ENCODE data around the gene TPCN1. TPM values are rescaled to one million over a fixed set of nuclear protein-coding genes. Genes with fewer than 3 reads are reported as not detected.
"Not testable (repeated sequence)": the region's sequence is repeated elsewhere in the genome, so short reads cannot be mapped to it uniquely, and the experiment has no call there.

TPCN1 gene
- total RNA-seq, 1 donor from 2014 or later = 31.0 TPM

DNA sequence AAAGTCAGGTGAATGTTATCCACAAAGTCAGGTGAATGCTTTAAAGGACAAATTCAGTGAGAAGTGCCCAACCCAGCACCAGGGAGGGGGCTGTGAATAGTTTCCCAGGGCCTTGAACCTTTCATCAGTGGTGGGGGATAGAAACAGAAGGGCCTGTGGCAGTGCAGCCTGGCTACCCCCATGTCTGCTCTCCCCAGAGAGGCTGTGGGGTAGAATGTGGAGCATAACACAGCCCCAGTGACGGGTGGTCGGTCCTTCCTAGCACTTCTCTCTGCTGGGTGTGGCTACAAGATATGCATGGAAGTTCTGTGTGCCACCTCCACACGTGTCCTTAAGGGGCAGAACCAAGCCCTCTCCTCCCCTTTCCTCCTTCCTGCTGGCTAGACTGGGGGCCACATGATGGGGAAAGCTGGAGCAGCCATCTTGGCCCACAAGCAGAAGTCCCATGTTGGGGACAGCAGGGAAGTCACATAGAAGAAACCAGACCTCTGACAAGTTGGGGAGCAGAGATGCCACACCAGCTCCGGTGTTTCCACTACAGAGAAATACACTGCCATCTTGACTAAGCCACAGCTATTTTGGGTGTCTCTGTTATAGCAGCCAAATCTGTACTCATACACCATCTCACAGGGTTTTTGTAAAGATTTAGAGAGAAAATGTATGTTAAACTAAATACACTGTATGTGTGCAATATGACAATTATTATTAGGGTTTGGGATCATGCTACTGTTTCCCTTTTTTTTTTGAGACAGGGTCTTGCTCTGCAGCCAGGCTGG lies 18.8 kb upstream of the TPCN1 start:
- Mint-ChIP-seq H3K36me3 (ENCODE audit: low read depth) (peaks cover 2% of the 10 kb centered on the region), H3K27me3 (no peaks in the 10 kb centered on the region), H3K4me1 (peaks cover 21% of the 10 kb centered on the region), H3K27ac (no peak overlapping the region), H3K4me3 (no peak overlapping the region), H3K9me3 (peaks cover 5% of the 10 kb centered on the region)
- no peak for DNase-seq
- intact Hi-C loops (cut with micrococcal nuclease) = no loop called here

DNA sequence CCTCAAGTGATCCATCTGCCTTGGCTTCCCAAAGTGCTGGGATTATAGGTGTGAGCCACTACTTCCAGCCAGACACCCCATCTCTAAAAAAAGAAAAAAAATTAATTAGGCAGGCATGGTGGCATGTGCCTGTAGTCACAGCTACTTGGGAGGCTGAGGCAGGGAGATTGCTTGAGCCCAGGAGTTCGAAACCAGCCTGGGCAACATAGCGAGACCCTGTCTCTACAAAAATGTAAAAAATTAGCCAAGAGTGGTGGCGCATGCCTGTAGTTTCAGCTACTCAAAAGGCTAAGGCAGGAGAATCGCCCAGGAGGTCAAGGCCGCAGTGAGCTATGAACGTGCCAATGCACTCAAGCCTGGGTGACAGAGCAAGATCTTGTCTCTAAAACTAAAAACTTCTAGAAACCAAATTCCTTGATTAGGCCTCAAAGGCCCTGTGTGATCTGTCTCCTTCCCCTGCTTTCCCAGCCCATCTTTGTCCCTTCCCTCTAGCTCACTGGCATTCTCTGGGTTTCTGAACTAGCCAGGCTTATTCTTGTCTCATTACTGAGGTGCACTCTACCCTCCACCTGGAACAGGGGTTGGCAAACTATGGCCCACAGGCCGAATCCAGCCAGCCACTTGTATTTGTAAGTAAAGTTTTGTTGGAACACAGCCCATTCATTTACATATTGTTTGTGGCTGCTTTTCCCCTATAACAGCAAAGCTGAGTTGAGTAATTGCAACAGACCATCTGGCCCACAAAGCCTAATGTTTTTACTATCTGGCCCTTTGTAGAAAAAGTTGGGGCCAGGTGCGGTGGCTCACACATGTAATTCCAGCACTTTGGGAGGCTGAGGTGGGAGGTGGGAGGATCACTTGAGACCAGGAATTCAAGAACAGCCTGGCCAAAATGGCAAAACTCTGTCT lies 17.2 kb upstream of the TPCN1 start:
- H3K27me3 Mint-ChIP-seq = no peaks in the 10 kb centered on the region

DNA sequence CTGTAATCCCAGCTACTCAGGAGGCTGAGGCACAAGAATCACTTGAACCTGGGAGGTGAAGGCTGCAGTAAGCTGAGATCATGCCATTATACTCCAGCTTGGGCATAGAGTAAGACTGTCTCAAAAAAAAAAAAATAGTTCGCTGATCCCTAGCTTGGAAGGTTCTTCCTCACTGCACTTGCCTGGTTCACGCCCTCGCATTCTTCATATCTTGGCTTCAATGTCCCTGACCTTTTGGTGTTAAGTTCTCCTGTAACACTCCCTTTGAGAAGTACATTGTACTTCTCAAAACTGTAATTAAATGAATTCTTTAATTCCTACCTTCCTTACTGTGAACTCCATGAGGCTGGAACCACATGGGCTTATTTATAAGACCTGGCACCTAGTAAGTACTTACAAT lies 16.5 kb upstream of the TPCN1 start:
- intact Hi-C loops (cut with micrococcal nuclease) = no loop called here
- Mint-ChIP-seq H3K4me3 (no peak overlapping the region), H3K27ac (no peak overlapping the region), H3K36me3 (ENCODE audit: low read depth) (peaks cover 3% of the 10 kb centered on the region), H3K9me3 (peaks cover 5% of the 10 kb centered on the region), H3K27me3 (no peaks in the 10 kb centered on the region), H3K4me1 (peaks cover 37% of the 10 kb centered on the region)
- no peak for DNase-seq

More for the DNA sequence above, 17.2 kb upstream of the TPCN1 start:
- Mint-ChIP-seq H3K27ac (peak overlapping the region; percentile 35), H3K4me3 (no peak overlapping the region), H3K36me3 (ENCODE audit: low read depth) (peaks cover 3% of the 10 kb centered on the region), H3K9me3 (peaks cover 5% of the 10 kb centered on the region), H3K4me1 (peaks cover 31% of the 10 kb centered on the region)
- intact Hi-C loops (cut with micrococcal nuclease) = no loop called here
- no peak for DNase-seq

DNA sequence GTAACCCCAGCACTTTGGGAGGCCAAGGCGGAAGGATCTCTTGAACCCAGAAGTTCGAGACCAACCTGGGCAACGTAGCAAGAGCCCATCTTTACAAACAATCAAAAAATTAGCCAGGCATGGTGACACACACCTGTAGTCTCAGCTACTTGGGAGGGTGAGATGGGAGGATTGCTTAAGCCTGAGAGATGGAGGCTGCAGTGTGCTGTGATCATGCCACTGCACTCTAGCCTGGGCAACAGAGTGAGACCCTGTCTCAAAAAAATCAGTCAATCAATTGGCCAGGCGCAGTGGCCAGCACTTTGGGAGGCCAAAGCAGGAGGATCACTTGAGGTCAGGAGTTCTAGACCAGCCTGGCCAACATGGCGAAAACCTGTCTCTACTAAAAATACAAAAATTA lies 14.5 kb upstream of the TPCN1 start:
- H3K36me3 Mint-ChIP-seq (ENCODE audit: low read depth); H3K9me3 Mint-ChIP-seq; H3K4me3 Mint-ChIP-seq; DNase-seq; H3K27ac Mint-ChIP-seq; H3K27me3 Mint-ChIP-seq; intact Hi-C loops (cut with micrococcal nuclease): not testable (repeated sequence)
- H3K4me1 Mint-ChIP-seq = peaks cover 52% of the 10 kb centered on the region

DNA sequence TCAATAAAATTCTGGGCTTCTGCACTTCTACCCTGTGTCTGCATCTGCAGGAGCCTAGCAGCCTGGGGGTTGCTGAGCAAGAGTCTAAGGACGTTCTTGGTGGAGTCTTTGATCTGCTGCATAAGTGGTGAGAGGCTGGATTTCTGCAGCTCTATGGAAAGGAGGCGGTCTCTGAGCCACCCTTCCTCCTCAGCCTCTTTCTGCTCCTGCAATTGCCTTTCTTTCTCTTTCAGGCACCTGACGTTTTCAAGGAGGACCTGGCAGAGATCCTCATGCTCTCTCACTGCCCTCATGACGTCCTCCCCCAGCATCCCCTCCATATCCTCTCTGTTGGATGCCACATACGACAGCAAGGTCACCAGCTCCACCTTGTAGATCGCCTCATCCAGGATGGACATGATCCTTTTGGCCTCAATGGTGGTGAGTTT lies 13.6 kb upstream of the TPCN1 start:
- intact Hi-C loops (cut with micrococcal nuclease) = loop anchor here (1.0 to 2.0 kb wide), 4 partner anchors 10 to 55 kb away; partner anchors contain the start of gene TPCN1
- peak; percentile 81 for DNase-seq
- peak overlapping the region; percentile 97 for H3K27ac Mint-ChIP-seq
- peaks cover 3% of the 10 kb centered on the region for H3K36me3 Mint-ChIP-seq (ENCODE audit: low read depth)
- H3K4me3 Mint-ChIP-seq = peak overlapping the region; percentile 77
- peaks cover 5% of the 10 kb centered on the region for H3K9me3 Mint-ChIP-seq
- H3K27me3 Mint-ChIP-seq = no peaks in the 10 kb centered on the region
- peaks cover 52% of the 10 kb centered on the region for H3K4me1 Mint-ChIP-seq

DNA sequence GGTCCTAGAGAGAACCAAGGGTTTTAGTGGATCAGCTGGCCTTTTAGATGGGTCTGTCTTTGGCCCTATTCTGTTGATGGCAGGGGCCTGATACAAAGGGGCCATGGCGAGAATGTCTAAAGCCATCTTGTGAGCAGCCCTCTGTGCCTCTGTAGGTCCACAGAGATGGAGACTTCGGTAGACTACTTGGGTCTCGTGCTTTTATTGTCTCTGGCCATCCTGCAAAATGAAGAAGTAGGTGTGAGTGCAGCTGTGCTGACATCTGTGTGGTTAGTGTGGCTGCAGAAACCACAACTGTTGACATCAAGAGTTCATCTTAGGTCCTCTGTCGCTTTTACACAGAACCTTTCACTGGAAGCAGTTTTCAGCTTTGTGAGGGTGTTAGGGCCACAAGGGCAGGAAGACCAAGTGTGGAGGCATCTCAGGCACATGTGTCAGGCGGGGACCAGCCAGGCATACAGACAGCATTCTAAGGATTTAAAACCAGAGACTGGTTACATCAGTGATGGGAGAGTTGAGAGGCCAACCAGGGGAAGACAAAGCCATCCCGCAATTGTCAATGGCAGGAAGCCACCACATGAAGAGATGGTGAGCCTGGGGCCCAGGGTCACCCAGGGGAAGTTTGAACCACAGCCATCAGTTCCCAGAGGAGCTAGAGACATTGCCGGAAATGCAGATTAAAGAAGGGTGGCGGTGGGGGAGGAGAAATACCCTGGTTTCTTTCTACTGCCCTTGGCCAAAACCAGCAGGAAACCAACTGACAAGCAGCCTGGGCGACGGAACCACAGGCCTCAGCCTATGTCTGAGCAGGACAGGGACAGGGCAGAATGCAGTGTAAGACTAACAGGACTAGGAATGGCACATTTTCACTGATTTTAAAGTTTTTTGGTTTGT lies 13.0 kb upstream of the TPCN1 start:
- peaks cover 5% of the 10 kb centered on the region for H3K9me3 Mint-ChIP-seq
- peak overlapping the region; percentile 97 for H3K27ac Mint-ChIP-seq
- H3K27me3 Mint-ChIP-seq = no peaks in the 10 kb centered on the region
- H3K36me3 Mint-ChIP-seq (ENCODE audit: low read depth) = peaks cover 3% of the 10 kb centered on the region
- H3K4me1 Mint-ChIP-seq = peaks cover 54% of the 10 kb centered on the region
- intact Hi-C loops (cut with micrococcal nuclease) = loop anchor here (1.0 to 2.0 kb wide), 4 partner anchors 9 to 55 kb away; partner anchors contain the start of gene TPCN1
- H3K4me3 Mint-ChIP-seq = peak overlapping the region; percentile 77
- DNase-seq = peak; percentile 92

DNA sequence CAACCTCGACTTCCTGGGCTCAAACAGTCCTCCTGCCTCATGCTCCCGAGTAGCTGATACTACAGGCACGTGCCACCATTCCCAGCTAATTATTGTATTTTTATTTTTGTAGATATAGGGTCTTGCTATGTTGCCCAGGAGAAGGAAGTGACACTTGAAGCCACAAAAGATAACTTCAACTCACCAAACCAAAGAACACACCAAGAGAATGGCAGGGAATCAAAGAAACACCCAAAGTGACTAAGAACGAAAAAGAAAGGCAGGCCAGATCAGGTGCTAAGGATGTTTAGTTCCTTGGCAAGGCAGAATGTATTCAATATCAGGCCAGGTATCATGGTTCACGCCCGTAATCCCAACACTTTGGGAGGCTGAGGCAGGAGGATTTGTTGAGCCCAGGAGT lies 10.1 kb upstream of the TPCN1 start:
- H3K4me1 Mint-ChIP-seq = peaks cover 61% of the 10 kb centered on the region
- H3K36me3 Mint-ChIP-seq (ENCODE audit: low read depth) = peaks cover 3% of the 10 kb centered on the region
- H3K4me3 Mint-ChIP-seq = no peak overlapping the region
- peaks cover 5% of the 10 kb centered on the region for H3K9me3 Mint-ChIP-seq
- peak overlapping the region; percentile 25 for H3K27ac Mint-ChIP-seq
- intact Hi-C loops (cut with micrococcal nuclease) = no loop called here
- no peaks in the 10 kb centered on the region for H3K27me3 Mint-ChIP-seq
- DNase-seq = peak; percentile 65

DNA sequence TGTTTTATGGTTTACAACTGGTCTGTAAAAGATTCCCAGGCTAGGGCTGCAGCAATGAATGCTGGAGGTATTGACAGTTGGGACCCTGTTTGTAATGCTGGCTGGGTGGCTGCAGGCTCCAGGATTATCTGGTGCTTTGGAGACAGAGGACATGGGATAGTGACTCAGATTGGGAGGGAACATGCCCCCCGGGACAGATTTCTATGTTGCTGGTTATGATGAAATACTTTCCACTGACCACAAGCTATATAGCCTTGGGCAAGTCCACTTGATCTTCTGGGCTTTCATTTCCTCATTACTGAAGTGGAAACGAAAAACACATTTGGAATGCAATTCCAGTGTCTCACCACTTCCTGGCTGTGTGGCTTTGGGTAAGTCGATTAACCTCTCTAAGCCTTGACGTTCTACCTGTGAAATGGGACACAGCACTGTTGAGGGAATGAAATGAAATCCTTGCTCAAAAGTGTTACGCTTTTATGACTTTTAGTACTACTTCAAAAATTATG lies 6.3 kb upstream of the TPCN1 start:
- peaks cover 39% of the 10 kb centered on the region for H3K4me1 Mint-ChIP-seq
- H3K9me3 Mint-ChIP-seq = no peaks in the 10 kb centered on the region
- H3K27ac Mint-ChIP-seq = peak overlapping the region; percentile 48
- H3K36me3 Mint-ChIP-seq (ENCODE audit: low read depth) = no peaks in the 10 kb centered on the region
- peak; percentile 67 for DNase-seq
- no peaks in the 10 kb centered on the region for H3K27me3 Mint-ChIP-seq
- H3K4me3 Mint-ChIP-seq = no peak overlapping the region
- intact Hi-C loops (cut with micrococcal nuclease) = no loop called here

DNA sequence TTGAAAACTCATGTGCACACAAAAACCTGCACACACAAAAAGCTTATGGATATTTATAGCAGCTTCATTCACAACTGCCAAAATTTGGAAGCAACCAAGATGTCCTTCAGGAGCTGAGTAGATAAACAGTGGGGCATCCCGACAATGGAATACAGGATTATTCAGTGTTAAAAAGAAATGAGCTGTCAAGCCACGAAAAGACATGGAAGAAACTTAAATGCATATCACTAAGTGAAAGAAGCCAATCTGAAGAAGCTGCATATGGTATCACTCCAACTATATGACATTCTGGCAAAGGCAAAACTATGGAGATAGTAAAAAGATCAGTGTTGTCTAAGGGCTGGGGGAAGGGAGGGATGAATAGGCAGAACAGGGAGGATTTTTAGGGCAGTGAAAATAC lies 5.2 kb upstream of the TPCN1 start:
- Mint-ChIP-seq H3K4me3 (no peak overlapping the region), H3K9me3 (no peaks in the 10 kb centered on the region), H3K4me1 (peaks cover 39% of the 10 kb centered on the region), H3K27me3 (no peaks in the 10 kb centered on the region), H3K36me3 (ENCODE audit: low read depth) (no peaks in the 10 kb centered on the region), H3K27ac (no peak overlapping the region)
- DNase-seq = no peak
- intact Hi-C loops (cut with micrococcal nuclease) = no loop called here

DNA sequence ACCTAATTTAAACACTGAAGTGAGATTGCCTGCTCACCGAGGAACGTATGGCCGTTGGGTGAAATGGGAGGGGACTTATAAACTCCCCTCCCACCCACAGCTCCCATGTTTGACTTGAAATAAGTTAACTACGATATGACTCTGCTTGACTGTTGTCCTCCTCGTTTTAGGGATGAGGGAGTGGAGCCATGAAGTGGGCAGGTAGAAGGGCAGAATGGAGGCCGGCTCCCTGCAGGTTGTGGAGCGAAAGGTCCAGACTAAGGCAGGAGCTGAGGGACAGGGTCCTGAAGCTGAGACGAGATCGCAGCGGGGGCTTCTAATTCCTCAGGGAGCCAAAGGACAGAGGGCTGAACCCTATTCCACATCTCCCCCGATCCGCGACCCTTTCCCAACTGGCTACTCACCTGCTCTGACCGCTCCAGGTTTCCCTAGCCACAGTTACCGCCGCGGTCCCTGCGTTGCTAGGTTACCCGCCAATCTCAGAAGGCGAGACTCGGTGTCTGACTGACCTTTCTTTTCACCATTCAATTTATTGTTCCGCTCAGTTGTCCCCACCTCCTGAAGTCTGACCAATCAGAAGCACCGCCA lies 577 bp upstream of the TPCN1 start:
- Mint-ChIP-seq H3K27ac (peak overlapping the region; percentile 94), H3K4me1 (peaks cover 32% of the 10 kb centered on the region), H3K9me3 (no peaks in the 10 kb centered on the region), H3K4me3 (peak overlapping the region; percentile 94), H3K36me3 (ENCODE audit: low read depth) (peaks cover 1% of the 10 kb centered on the region), H3K27me3 (no peaks in the 10 kb centered on the region)
- intact Hi-C loops (cut with micrococcal nuclease) = loop anchor here (1.0 to 5.0 kb wide), 7 partner anchors 12 to 742 kb away; partner anchors contain the start of genes DDX54, OAS2, PLBD2 and RITA1
- no peak for DNase-seq

DNA sequence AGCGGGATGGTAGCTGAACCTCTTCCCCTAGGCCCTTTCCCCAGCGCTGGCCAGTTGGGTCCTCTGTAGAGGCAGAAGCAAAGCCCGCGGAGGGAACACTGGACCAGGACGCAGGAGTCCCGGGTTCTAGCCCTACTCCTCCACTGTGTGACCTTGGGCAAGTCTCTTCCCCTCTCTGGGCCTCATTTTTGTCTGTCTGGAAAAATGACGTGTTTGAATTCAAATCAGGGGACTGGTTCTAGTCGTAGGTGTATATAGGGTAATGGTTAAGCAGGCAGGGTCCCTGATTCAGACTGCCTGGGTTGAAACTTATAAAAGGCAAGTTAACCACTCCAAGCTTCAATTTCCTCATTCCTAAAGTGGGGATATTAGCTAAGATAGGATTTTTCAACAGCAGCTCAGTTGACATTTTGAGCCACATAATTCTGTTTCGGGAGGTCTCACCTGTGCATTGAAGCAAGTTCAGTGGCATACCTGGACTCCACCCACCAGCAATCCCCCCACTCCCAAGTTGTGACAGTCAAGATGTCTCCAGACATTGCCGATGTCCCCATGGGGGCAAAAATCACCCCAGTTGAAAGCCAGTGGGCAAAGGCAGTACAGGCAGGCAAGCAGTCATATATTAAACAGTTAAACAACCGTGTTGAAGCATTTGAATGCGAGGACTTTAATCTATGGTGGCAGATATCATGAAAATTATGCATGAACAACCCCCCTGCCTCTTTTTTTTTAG lies 899 bp downstream of the TPCN1 start:
- no peaks in the 10 kb centered on the region for H3K9me3 Mint-ChIP-seq
- H3K27ac Mint-ChIP-seq = peak overlapping the region; percentile 94
- intact Hi-C loops (cut with micrococcal nuclease) = loop anchor here (1.0 to 5.0 kb wide), 8 partner anchors 8 to 740 kb away; partner anchors contain the start of genes DDX54, OAS2, PLBD2 and RITA1
- peaks cover 28% of the 10 kb centered on the region for H3K4me1 Mint-ChIP-seq
- peak overlapping the region; percentile 94 for H3K4me3 Mint-ChIP-seq
- DNase-seq = peak; percentile 76
- no peaks in the 10 kb centered on the region for H3K27me3 Mint-ChIP-seq
- peaks cover 1% of the 10 kb centered on the region for H3K36me3 Mint-ChIP-seq (ENCODE audit: low read depth)

All from activated CD4-positive, alpha-beta T cell treated with anti-CD3 and anti-CD28 coated beads, Interleukin-2, amount 10 ng/mL, durations not matched to agents 24 days and 14 days (primary cell).